IPS-15b (cell line): Measurements from ENCODE around the gene MED25.

Experiments
- H3K27me3 ChIP-seq: one replicate; pipeline ENCODE4 v1.6.1; 2013; ENCODE audit warnings: low read length; ENCODE audit not compliant: control insufficient read depth, insufficient read depth
- H3K36me3 ChIP-seq: one replicate; pipeline ENCODE4 v1.6.1; 2013; ENCODE audit warnings: low read length; ENCODE audit not compliant: control insufficient read depth, insufficient read depth
- H3K4me1 ChIP-seq: one replicate; pipeline ENCODE4 v1.6.1; 2013; ENCODE audit warnings: mild to moderate bottlenecking, low read length; ENCODE audit not compliant: control insufficient read depth, insufficient read depth
- H3K4me3 ChIP-seq: one replicate; pipeline ENCODE4 v1.5.1; 2013; ENCODE audit warnings: low read depth, low read length
- H3K9ac ChIP-seq: one replicate; pipeline ENCODE4 v1.6.1; 2013; ENCODE audit warnings: low read depth, mild to moderate bottlenecking, low read length
- H3K9me3 ChIP-seq: one replicate; pipeline ENCODE4 v1.6.1; 2013; ENCODE audit warnings: mild to moderate bottlenecking, low read length; ENCODE audit not compliant: control insufficient read depth, insufficient read depth

MED25 gene

GRCh38 chr19:49882643-49883042 is 64.6 kb downstream of the MED25 start:
- Histone ChIP-seq H3K36me3 (peaks cover 60% of the 10 kb centered on the region), H3K4me1 (no peaks in the 10 kb centered on the region), H3K27me3 (no peaks in the 10 kb centered on the region), H3K9ac (no peak overlapping the region), H3K9me3 (no peaks in the 10 kb centered on the region), H3K4me3 (no peak overlapping the region)

- H3K27me3 ChIP-seq: no peaks in the 10 kb centered on the region
- no peak overlapping the region for H3K4me3 ChIP-seq
- no peaks in the 10 kb centered on the region for H3K9me3 ChIP-seq
- peaks cover 60% of the 10 kb centered on the region for H3K36me3 ChIP-seq
- H3K4me1 ChIP-seq: no peaks in the 10 kb centered on the region
- H3K9ac ChIP-seq: no peak overlapping the region
Measured at GRCh38 chr19:49883094-49883493, 65.0 kb downstream of the MED25 start.

- no peak overlapping the region for H3K9ac ChIP-seq
- peaks cover 2% of the 10 kb centered on the region for H3K27me3 ChIP-seq
- peaks cover 57% of the 10 kb centered on the region for H3K36me3 ChIP-seq
- no peak overlapping the region for H3K4me3 ChIP-seq
- no peaks in the 10 kb centered on the region for H3K9me3 ChIP-seq
- H3K4me1 ChIP-seq: no peaks in the 10 kb centered on the region
Measured at GRCh38 chr19:49884109-49884508, 66.0 kb downstream of the MED25 start.

GRCh38 chr19:49884760-49885159 is 66.7 kb downstream of the MED25 start:
- Histone ChIP-seq H3K27me3 (peaks cover 2% of the 10 kb centered on the region), H3K4me3 (no peak overlapping the region), H3K36me3 (peaks cover 57% of the 10 kb centered on the region), H3K4me1 (no peaks in the 10 kb centered on the region), H3K9me3 (no peaks in the 10 kb centered on the region), H3K9ac (no peak overlapping the region)
